BE2C (cell line): ENCODE measurements around the gene ACRV1. TPM values are rescaled to one million over a fixed set of nuclear protein-coding genes. Genes with fewer than 3 reads are reported as not detected.
"Not testable (repeated sequence)": the region's sequence is repeated elsewhere in the genome, so short reads cannot be mapped to it uniquely, and the experiment has no call there.

Source experiments
- DNase-seq: peaks from one replicate; pipeline ENCODE4 v3.0.0-alpha.2; 2020
- H3K27me3 ChIP-seq: fragments of 250-450 bp; sonication (Bioruptor Pico); 2 replicates; pipeline ENCODE4 v1.5.1; 2020; ENCODE audit warnings: mild to moderate bottlenecking
- H3K36me3 ChIP-seq: fragments of 250-450 bp; sonication (Bioruptor Pico); 2 replicates; pipeline ENCODE4 v1.5.1; 2020; ENCODE audit warnings: mild to moderate bottlenecking
- H3K4me1 ChIP-seq: fragments of 250-450 bp; sonication (Bioruptor Pico); 2 replicates; pipeline ENCODE4 v1.5.1; 2020
- H3K4me3 ChIP-seq: 2 replicates; pipeline ENCODE4 v1.5.1; 2011; ENCODE audit warnings: low read depth, low read length
- H3K9me3 ChIP-seq: fragments of 250-450 bp; sonication (Bioruptor Pico); 2 replicates; pipeline ENCODE4 v1.5.1; 2020
- CTCF ChIP-seq: IDR thresholded peaks from 2 replicates; pipeline ENCODE4 v1.5.1; 2012; ENCODE audit warnings: mild to moderate bottlenecking, low read depth, low read length
- polyA plus RNA-seq: library from polyadenylated mRNA; unstranded; fragments of >200 nt; gene quantifications from one replicate; pipeline ENCODE4 v1.2.1, GENCODE V29; 2012; ENCODE audit warnings: low read depth, missing spikeins; ENCODE audit not compliant: insufficient read length, insufficient read depth

The ACRV1 gene
- polyA plus RNA-seq: 0.37 TPM

GRCh38 chr11:125680747-125681146 is at the start of gene ACRV1:
Gene ACRV1 (minus strand): TSS chr11:125680847. CDS start chr11:125680780, 67 bp downstream.
- Histone ChIP-seq H3K4me3 (no peak within 1 kb of the TSS), H3K4me1 (no peaks in the 10 kb centered on the region), H3K9me3 (no peaks in the 10 kb centered on the region), H3K36me3 (peaks cover 34% of the 10 kb centered on the region), H3K27me3 (no peaks in the 10 kb centered on the region)
- no peak for DNase-seq
- TF ChIP-seq CTCF: no peak

- TF ChIP-seq CTCF: no peak
- H3K36me3 ChIP-seq: no peaks in the 10 kb centered on the region
- DNase-seq: no peak
- H3K27me3 ChIP-seq: peaks cover 8% of the 10 kb centered on the region; the same call in 1 of the 2 replicates
- H3K4me1 ChIP-seq: no peaks in the 10 kb centered on the region
- H3K4me3 ChIP-seq: no peak overlapping the region
- H3K9me3 ChIP-seq: no peaks in the 10 kb centered on the region
Observed at GRCh38 chr11:125728969-125729368, 48.3 kb upstream of the ACRV1 start.

GRCh38 chr11:125724125-125724524 is 43.5 kb upstream of the ACRV1 start:
- DNase-seq: no peak

GRCh38 chr11:125720781-125721180 is 40.1 kb upstream of the ACRV1 start:
- Histone ChIP-seq H3K4me3 (no peak overlapping the region), H3K9me3 (no peaks in the 10 kb centered on the region), H3K4me1 (no peaks in the 10 kb centered on the region), H3K36me3 (no peaks in the 10 kb centered on the region), H3K27me3 (no peaks in the 10 kb centered on the region; the same call in 1 of the 2 replicates)
- DNase-seq: no peak
- no peak for TF ChIP-seq CTCF

More at GRCh38 chr11:125724125-125724524, 43.5 kb upstream of the ACRV1 start:
- no peaks in the 10 kb centered on the region for H3K36me3 ChIP-seq
- H3K4me3 ChIP-seq: no peak overlapping the region
- TF ChIP-seq CTCF: peak; percentile 25; the same call in 1 of the 2 replicates
- H3K9me3 ChIP-seq: no peaks in the 10 kb centered on the region
- H3K27me3 ChIP-seq: no peaks in the 10 kb centered on the region; the same call in none of the 2 replicates
- no peaks in the 10 kb centered on the region for H3K4me1 ChIP-seq

- H3K4me1 ChIP-seq, H3K27me3 ChIP-seq, H3K9me3 ChIP-seq, H3K36me3 ChIP-seq, H3K4me3 ChIP-seq, DNase-seq: not testable (repeated sequence)
Observed at GRCh38 chr11:125704686-125705085, 24.0 kb upstream of the ACRV1 start.

- Histone ChIP-seq H3K27me3 (peaks cover 6% of the 10 kb centered on the region; the same call in 1 of the 2 replicates), H3K4me1 (no peaks in the 10 kb centered on the region), H3K36me3 (no peaks in the 10 kb centered on the region), H3K9me3 (0 out of 2 replicates have a peak, but pooled peaks cover 4% of the 10 kb centered on the region), H3K4me3 (no peak overlapping the region)
- TF ChIP-seq CTCF: no peak
- DNase-seq: no peak
Observed at GRCh38 chr11:125701858-125702621, 21.4 kb upstream of the ACRV1 start.
